Ureter (tissue), 1 donor: Measurements from ENCODE around the gene MPEG1. TPM values are rescaled to one million over a fixed set of nuclear protein-coding genes. Genes with fewer than 3 reads are reported as not detected.

Experiments
- DNase-seq: peaks from one replicate; pipeline ENCODE4 v3.0.0-alpha.2; 2020; ENCODE audit warnings: low spot score
- total RNA-seq: library from RNA; stranded (reverse); gene quantifications from one replicate; pipeline ENCODE4 v1.2.4, GENCODE V29; 2023
- donor health status: DM: yes; HTN: yes; CAD: no.

Gene MPEG1
- total RNA-seq, 1 donor from 2014 or later, result 9.4 TPM

DNA sequence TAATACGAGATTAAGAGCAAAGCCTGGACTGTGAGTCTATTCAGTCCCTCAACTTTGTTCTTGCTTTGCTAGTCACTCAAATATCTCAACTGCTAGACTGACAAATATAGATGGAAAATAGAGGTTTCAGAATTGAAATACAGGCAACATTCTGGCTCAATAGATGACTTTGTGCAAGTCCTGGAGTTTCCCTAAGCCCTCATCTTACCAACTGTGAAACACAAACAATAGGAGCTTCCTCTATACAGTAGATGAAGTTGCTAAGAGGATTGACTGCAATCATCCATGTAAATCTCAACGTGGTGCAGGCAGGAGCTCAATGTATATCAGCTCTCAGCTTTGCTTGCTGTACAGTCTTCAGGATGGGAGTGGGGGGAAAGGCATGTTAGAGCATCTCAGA, 6.2 kb upstream of the MPEG1 start:
- DNase-seq, result no peak

- DNase-seq, result no peak
Observed at GRCh38 chr11:59218319-59218718, 5.6 kb upstream of the MPEG1 start.

DNA sequence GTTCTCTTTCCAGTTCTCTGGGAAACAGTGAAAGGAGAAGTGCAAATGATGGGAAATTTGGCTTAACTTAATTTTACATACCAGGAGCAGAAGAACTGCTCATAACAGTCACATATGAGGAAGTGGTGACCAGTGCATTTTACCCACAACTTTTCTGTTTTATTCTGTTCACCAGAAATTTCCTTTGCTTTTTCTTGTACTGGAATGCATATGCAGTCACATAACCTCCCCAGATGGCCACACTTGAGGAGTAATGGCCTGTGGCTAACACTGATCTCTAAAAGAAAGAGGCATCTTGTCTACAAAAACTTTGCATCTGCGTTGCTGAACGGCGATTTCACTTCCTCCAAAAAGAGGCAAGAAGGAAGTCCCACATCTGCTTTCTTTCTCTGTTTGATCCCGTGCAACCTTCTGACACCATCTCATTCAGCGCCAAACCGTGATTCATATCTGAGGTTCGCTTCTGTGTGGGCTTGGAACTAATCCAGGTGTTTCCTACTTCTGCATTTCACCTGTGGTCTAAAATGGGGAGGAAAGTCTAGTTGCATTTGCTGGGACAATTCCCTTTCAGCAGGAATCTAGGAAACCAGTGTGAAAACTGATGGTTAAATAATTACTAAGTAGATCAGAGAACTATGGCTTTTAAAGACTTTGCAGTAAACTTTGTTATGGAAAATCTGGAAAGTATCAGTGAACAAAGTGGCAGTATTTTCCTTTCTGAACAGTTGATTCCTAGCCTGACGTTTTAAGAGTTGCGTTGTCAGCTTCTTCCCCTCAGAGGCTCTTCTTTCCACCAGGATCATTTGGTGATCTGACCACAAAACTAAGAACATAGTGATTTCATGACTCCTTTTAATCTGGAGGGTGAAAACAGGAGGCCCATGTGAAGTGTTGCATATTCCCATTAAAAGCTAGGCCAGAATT, 4.2 kb upstream of the MPEG1 start:
- peak; percentile 63 for DNase-seq

DNA sequence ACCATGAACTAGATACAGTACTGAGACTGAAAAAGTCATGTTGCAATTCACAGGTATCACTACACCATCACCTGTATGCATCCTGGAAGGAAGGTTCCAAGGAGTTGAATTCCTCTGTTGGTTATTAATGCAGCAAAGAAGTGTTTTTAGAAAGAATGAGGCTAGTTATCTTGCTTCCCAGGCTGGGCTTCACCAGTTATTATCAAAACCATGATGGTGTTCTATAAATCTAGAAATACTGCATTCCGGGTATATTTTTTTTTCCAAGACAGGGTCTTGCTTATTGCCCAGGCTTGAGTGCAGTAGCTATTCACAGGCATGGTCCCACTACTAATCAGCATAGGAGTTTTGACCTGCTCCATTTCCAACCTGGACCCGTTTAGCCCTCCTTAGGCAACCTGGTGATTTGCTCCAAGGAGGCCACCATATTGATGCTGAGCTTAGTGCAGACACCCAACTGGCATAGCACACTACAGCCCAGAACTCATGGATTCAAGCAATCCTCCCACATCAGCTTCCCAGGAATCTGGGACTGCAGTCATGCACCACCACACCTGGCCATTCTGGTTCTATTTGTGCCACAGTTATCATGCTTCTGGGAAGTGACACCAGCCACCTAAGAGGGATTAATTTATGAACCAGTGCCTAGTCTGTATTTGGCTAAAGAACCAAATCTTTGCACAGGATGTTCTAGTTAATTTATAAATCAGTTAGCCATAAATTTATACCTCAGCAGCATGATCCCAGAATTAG, 1.6 kb upstream of the MPEG1 start:
- DNase-seq, result no peak

GRCh38 chr11:59212222-59212621, 505 bp downstream of the MPEG1 start:
- no peak for DNase-seq

DNA sequence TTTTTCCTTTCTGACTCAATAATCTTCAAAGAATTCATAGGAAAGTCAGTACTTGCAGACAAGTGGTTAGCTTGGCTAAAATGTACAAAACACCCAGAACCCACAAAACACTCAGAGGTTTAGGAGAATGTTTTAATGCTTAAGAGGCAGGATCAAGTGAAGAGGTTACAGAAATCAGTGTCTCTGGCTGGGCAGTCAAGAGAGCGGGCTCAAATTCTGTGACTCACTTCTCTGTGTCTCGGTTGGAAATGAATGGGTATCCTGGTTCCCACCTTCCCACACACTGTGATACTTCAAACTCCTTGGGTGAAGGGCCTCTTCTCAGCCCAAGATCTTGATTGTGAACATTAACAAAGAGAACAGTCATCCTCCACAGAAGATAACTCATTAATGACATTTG, 3.8 kb downstream of the MPEG1 start:
- DNase-seq, result no peak

- no peak for DNase-seq
Observed at GRCh38 chr11:59207988-59208451, 4.7 kb downstream of the MPEG1 start.

GRCh38 chr11:59206635-59207034, 6.1 kb downstream of the MPEG1 start:
- DNase-seq, result no peak

GRCh38 chr11:59205648-59206047, 7.1 kb downstream of the MPEG1 start:
- no peak for DNase-seq

DNA sequence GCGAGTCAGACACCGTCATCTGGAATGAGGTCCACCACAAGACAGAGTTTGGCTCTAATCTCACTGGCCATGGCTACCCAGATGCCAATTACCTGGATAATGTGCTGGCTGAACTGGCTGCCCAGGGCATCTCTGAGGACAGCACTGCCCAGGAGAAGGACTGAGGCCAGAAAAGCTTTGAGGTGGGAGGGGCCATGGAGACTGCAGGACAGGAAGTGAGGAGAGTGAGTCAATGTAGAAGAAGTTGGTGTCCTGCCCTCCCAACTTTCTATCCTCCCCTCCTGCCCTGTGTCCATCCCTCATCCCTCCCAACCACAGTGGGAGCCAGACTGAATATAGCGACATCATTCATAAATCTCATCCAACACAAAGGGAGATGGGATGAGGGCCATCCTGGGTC, 8.0 kb downstream of the MPEG1 start:
- no peak for DNase-seq

DNA sequence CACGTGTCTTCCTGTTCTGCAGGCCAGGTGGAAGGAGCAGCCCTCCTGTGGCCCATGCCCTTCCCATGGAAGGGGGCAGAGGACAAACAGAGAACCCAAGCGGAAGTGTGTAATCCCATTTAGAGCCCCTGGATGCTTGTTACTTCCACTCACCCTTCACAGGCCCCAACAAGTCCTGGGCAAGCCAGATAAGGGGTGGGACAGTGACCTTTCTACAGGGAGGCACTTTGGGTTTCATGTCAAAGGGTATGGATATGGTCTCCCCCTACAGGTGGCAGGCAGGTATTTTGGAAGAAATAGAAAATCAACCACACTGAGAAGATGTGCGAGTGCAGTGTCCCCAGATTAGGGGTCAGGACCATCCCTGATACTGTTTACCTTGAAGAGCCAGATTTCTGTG, 11.4 kb downstream of the MPEG1 start:
- no peak for DNase-seq

- no peak for DNase-seq
Observed at GRCh38 chr11:59200423-59200746, 12.3 kb downstream of the MPEG1 start.

- DNase-seq, result no peak
Observed at GRCh38 chr11:59199546-59200422, 12.9 kb downstream of the MPEG1 start.

DNA sequence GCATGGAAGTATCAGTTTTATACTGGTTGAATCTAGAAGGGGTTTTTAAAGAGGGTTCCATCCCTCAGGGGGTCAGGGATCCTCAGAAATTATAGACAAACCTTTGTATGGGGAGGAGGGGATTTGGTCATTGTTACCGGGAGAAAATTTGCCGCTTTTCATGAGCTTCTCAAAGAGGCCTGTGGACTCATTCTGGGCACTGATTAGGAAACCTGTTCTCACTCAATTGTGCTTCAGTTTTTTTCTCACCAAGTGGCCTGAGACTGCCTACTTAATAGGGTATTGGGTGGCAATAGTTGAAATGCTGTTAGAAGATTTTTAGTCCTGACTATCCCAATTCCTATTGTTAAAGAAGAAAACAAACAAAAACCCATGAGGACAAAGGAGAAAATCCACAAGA, 14.0 kb downstream of the MPEG1 start:
- DNase-seq, result no peak

GRCh38 chr11:59197991-59198390, 14.7 kb downstream of the MPEG1 start:
- peak; percentile 91 for DNase-seq

DNA sequence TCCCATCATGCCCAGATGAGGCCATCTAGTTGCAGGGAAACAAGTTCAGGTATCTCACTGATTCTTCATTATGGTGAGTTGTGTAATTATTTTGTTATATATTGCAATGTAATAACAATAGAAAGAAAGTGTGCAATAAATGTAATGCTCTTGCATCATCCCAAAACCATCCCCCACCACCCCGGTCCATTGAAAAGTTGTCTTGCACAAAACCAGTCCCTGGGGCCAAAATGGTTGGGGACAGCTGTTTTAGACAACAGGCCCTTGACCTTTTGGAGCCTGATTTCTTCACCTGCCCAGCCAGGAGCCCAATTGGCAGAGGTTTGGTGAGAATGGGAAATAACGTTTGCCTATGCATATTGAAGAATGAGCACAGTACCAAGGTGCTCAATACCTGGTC, 15.9 kb downstream of the MPEG1 start:
- no peak for DNase-seq

- DNase-seq, result no peak
Observed at GRCh38 chr11:59195586-59195985, 17.1 kb downstream of the MPEG1 start.

- no peak for DNase-seq
Observed at GRCh38 chr11:59193587-59194130, 19.1 kb downstream of the MPEG1 start.

DNA sequence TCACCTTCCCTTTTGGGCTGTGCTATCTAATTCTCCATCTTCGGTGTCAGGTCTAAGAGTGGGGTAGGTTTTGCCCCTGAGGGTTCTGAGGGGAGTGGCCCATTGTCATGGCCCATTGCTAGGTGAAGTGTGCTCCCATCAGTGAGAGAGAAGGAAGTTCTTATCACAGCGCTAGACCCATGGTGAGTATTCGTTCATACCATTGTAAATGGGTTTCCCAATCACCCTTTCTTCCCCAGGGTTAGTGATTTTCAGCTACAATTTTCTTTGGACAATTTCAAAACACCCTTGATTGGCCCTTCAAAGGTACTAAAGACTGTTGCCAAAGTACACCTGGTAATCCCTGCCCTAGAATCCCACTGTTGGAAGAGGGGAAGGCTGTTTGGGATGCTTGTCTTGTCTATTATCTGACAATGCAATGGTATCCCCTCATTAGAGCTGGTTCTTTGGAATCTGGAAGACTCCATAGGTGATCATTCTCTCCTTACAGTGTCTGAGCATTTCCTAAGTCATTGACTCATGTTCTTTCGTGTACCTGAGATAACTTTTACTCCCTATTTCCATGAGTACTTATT, 20.2 kb downstream of the MPEG1 start:
- DNase-seq, result no peak

GRCh38 chr11:59191890-59192289, 20.8 kb downstream of the MPEG1 start:
- DNase-seq, result no peak

DNA sequence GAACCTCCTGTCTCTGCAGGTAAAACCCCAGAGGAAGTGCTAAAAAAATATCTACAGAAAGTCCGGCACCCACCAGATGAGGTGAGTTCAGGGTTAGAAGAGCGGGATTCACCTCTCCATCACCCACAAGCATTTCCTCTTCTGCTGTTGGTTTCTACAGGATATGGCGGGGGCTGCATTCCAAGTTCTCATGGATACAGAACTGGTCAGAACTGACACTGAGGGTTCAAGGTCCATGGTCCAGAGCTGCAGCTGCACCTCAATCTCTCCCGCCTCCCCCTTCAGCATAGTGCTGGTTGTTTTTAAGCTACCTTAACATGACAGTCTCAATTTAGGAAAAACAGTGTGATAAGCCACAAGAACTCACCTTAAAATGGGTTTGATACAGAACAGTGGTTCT, 21.6 kb downstream of the MPEG1 start:
- DNase-seq, result no peak
